HPDE6-E6E7 (cell line): ENCODE measurements around the gene DST.

Source experiments
- DNase-seq: peaks from one replicate; pipeline ENCODE4 v3.0.0; 2011; ENCODE audit warnings: missing footprints; ENCODE audit errors: extremely low spot score

DST gene

GRCh38 chr6:56538851-56539250, 103.8 kb downstream of the DST start:
- DNase-seq, result no peak

DNA sequence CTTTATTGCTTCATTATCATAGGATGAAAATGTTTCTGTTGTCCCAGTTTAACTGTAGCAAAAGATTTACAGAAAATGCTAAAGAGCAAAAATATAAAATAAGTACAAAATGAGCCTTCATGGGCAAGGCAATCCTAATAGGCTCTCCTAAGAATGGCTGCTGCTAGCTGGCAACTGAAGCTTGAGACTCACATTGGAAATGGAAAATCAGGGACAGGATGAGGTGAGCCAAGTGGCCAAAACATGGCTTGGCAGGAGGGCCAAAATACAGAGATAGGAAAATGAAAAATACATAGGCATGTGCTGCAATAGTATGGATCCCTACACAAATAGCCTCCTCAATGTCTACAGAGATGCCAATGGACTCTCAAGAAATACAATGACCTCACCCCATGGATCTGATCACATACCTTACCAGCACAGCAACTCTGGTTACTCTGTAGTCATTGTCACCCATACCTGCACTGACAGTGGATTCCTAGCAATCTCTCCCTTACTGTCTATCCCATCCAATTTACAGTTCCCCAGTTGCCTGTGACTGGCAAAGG, 105.4 kb downstream of the DST start:
- no peak for DNase-seq

GRCh38 chr6:56536536-56536935, 106.2 kb downstream of the DST start:
- no peak for DNase-seq

DNA sequence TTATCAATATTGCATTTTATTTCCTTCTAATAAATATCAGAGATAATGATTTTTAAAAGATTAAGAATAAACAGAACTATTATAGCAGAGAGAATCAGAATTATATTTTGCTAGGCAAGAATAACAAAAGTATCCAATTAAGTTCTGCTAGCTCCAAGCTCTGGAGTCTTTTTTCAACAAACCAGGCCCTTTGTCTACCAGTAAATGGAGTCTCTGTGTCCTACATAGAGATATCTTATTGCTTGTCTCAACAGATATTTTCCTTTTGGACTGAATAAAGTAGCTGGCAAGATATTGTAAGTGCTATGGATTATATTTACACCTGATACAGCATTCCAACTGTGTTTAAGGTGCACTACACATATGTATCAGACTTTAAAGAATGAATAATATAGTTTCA, 107.1 kb downstream of the DST start:
- no peak for DNase-seq

GRCh38 chr6:56534680-56535419, 107.8 kb downstream of the DST start:
- DNase-seq, result no peak

DNA sequence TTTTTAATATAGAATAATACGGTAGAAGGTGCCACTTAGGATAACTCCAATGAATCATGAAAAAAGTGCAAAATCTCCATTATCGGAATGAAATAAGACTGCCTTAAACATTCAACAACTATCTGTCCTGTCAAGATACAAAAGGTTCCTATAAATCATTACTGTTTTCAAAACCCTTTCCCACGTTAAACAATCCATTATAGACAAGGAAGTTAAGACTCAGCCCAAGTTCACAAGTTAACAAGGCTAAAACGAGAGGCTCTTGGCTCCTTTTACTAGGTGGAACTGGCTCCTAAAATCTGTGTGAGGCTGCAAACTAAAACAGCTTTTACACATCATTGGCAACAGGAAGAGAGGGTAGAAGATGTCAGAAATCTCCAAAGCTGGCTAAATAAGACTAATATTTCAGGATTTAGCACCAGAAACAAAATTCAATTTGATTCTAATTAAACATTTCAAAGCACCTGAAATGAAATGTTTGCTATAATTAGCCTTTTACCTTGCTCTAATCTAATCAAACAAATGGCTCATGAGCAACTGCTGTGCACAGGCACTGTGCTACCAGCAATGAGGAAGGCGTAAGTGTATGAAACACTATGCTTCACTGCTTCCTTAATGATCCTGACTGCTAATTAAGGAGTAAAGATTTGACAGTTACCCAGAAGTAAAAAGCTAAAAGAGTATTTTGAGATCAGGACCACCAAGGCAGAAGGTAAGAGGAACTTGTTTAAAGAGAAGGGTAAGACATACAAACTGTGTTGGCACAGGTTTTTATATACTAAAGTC, 109.7 kb downstream of the DST start:
- DNase-seq, result no peak

- no peak for DNase-seq
Observed at GRCh38 chr6:56531839-56532595, 110.7 kb downstream of the DST start.

DNA sequence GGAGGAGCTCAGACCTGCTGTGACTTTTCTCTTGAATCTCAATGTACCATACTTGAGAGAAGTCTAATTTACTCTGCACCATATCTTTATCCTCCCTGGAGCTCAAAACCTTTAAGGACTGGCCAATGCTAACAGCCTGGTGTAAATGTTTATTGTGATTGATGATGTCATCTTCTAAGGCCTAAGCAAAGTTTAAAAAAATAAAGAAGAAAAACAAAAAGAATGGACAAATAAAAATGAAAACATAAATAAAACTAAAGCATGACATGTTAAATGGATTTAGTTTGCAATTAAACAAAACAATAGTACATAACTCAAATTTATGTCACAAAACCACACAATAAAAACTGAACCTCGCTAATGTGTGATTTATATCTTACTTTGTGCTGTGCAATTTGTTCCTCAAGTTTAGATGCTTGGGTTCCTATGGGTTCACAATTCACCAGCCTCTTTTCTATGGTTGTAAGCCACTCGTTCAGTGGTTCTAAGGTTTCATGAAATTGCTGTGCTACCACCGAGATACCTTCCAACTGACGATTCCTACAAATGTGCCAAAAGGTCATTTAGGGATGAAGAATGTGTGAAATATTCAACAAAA, 113.0 kb downstream of the DST start:
- DNase-seq, result no peak

- no peak for DNase-seq
Observed at GRCh38 chr6:56528412-56528841, 114.3 kb downstream of the DST start.

DNA sequence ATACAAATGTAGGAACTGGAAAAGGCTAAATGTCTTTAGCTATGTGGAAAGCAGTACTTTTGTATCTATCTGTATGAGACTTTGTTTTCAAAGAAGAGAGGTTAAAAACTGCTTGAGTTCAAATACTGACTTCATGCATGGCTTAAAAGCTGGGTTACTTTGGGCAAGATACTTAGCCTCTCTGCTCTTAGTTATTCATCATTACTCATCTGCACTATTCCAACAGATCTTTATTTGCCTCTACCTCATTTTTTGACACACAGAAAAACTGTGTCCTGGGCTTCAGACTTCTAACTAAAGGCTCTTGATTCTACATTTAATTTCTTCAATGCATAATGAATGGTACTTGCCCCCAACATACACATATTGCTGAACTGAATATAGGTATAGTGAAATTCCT, 114.8 kb downstream of the DST start:
- DNase-seq, result no peak

GRCh38 chr6:56526860-56527544, 115.7 kb downstream of the DST start:
- DNase-seq, result no peak

GRCh38 chr6:56525974-56526789, 116.5 kb downstream of the DST start:
- no peak for DNase-seq

- no peak for DNase-seq
Observed at GRCh38 chr6:56524891-56525703, 117.6 kb downstream of the DST start.

DNA sequence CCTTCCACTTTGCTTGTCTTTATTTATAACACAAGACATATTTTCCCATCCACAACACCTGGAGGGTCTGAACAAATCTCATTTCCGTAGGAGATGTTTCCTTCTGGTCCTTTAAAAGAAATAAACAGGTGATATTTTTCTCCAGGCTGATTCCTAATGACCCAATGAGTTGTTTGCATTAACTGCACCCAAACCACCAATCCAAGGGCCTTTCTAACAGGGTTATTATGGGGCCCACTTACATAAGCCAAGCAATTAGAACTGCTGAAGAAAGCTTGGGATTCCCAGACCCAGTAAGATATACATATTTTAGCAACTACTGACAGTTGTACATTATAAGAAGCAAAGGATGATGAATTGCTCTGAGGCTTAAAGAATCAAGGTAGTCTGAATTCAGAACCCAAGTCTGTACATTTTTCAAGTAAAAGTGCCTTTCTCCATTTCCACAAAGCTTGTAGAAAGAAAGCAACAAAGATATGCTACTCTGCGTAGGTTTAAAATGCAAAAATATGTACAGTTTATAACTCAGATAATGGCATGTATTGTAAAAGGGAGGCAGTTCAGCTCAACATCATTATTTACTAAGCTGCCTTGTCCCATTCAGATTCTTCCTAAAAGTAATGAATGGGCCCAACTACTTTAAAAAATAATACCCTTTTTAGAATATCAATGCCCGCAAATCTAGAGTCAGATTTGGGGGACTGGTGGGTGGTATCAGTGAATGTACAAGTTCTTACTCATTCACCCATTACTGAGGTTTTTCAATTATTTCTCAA, 120.0 kb downstream of the DST start:
- no peak for DNase-seq

DNA sequence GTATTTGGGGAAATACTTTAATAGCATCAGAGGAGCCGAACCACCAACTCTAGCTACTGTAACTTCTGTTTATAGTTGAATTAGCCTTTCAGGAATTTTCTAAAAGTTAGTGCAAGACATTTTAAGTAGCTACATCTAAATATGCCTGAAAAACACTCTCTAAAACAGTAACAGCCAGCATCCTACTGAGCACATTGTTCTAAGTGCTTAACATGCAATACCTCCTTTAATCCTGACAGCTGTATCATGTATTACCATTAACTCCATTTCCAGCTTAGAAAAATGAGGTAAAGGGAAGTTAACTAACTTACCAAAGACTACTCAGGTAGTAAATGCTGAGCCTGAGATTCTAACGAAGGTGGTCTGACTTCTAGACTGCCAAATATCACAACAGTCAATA, 120.7 kb downstream of the DST start:
- DNase-seq, result no peak

DNA sequence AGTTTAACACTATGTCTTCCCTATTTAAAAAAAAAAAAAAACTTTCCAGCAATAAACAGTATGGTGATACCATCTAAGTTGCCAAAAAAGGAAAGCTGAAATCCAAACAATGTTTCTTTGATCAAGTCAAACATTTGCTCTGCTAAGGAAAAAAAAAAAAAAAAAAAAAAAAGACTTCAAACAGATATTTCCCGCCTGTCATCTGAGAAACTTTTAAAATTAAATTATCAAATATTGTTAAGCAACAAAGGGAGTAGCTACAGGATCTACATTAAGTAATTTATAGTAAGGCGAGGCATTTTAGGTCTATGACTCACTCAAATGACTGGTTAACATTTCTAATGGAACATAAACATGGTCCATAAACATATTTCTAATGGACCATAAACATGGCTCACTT, 121.2 kb downstream of the DST start:
- DNase-seq, result no peak

DNA sequence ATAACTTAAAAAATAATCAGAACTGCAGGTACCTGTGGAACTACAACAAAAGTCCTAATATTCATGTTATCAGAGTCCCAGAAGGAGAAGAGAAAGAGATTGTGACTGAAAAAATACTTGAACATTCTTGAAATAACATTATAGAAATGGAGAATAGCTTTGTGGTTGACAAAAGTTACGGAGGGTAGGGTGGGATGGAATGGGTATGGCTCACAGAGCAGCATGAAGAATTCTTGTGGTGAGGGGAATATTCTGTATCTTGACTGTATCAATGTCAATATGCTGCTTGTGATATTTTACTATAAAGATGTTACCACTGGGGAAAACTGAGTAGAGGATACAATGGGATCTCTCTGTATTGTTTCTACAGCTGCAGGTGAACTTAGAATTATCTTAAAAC, 122.5 kb downstream of the DST start:
- no peak for DNase-seq

- DNase-seq, result no peak
Observed at GRCh38 chr6:56518995-56519767, 123.5 kb downstream of the DST start.
